RWPE1 (cell line): Measurements from ENCODE around the gene CLCN7.

Experiments used
- CTCF ChIA-PET: fragments of 350-600 bp; sonication (Branson Sonifier 250); formaldehyde crosslinking; extraction: SDS; loops from one replicate; lab custom pipeline; 2021; lab: Yijun Ruan, JAX
- POLR2A ChIA-PET: fragments of 400-600 bp; formaldehyde crosslinking; extraction: SDS; loops from one replicate; lab custom pipeline; 2020; ENCODE audit warnings: antibody characterized with exemption; ENCODE audit not compliant: low non-redundant PET; lab: Yijun Ruan, JAX
- DNase-seq: peaks from one replicate; pipeline ENCODE4 v3.0.0; 2012; ENCODE audit warnings: low spot score
- H3K27ac ChIP-seq: fragments of 450-650 bp; 2 replicates; pipeline ENCODE4 v1.5.1; 2017
- CTCF ChIP-seq: fragments of 450-650 bp; conservative IDR thresholded peaks from 2 replicates; pipeline ENCODE4 v1.5.1; 2017; ENCODE audit warnings: low read depth, mild to moderate bottlenecking

The CLCN7 gene

GRCh38 chr16:1427473-1428461, 47.1 kb downstream of the CLCN7 start:
- DNase-seq: no peak
- no peak for TF ChIP-seq CTCF
- ChIA-PET POLR2A (no interaction called here), CTCF (interaction anchor here (0.7 kb wide), 1 partner anchor 151 kb away, joined by 3 read pairs; no protein-coding TSS in a partner anchor)
- no peak overlapping the region for H3K27ac ChIP-seq

DNA sequence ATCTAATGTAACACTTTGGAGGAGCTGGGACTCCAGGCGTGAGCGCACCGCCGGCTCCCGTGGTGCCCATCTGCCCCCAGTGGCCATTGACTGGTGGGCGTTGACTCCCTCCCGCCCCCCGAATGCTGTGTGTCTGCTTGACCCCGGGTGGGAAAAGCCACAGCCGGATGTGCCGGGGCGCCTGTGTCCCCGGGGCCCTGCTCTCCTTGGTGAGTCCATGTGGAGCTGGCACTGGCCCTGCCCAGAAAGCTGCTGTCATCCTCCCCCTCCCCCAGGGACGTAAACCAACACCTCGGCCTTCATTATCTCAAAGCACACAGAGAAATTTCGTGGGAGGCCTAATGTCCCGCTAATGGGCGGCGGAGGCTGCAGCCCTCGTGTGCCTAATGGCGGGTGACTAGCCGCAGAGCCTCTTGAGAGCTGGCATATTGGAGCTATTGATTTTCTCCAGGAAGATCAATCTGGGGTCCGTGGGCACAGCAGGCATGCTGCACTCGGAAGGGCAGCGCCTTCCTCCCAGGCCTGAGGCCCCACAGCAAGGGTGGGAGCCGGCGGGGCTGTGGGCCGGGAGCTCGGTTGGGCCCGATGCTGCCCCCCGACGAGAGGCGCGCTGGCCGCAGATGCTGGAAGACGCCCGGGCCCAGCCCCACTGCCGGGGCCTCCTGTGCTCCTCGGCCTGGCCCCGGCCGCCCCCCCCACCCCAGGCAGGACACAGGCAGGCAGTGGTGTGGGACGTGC, 47.9 kb downstream of the CLCN7 start:
- no peak overlapping the region for H3K27ac ChIP-seq
- POLR2A ChIA-PET: no interaction called here
- CTCF ChIA-PET: no interaction called here
- TF ChIP-seq CTCF: no peak
- no peak for DNase-seq

- no peak for TF ChIP-seq CTCF
- CTCF ChIA-PET: interaction anchor here (0.7 kb wide), 1 partner anchor 501 kb away, joined by 3 read pairs; no protein-coding TSS in a partner anchor
- H3K27ac ChIP-seq: peak overlapping the region; percentile 21
These were observed 49.0 kb downstream of the CLCN7 start for GRCh38 chr16:1425616-1426370.

DNA sequence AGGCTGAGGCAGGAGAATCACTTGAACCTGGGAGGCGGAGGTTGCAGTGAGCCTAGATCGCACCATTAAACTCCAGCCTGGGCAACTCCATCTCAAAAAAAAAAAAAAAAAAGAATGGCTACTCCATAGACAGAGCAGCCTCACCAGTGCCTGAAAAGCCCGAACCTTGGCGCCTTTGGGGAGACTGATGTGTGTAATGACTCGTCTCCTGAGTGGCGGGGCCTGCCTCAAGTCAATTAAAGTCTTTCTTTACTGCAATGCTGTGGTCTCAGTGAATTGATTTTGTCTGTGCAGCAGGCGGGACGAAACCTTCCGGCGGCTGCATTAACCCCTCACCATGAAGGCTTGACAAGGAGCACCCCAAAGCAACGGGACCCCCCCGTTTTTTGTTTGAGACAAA, 50.8 kb downstream of the CLCN7 start:
- ChIA-PET CTCF (no interaction called here), POLR2A (no interaction called here)
- H3K27ac ChIP-seq: no peak overlapping the region
- no peak for DNase-seq
- no peak for TF ChIP-seq CTCF

More at GRCh38 chr16:1425616-1426370, 49.0 kb downstream of the CLCN7 start:
- POLR2A ChIA-PET: no interaction called here
- no peak for DNase-seq

GRCh38 chr16:1422076-1422475, 52.8 kb downstream of the CLCN7 start:
- H3K27ac ChIP-seq: peak overlapping the region; percentile 89
- ChIA-PET POLR2A (no interaction called here), CTCF (no interaction called here)
- no peak for TF ChIP-seq CTCF
- DNase-seq: no peak
